ENCODE measurements around the gene OTOG.

OTOG gene

DNA sequence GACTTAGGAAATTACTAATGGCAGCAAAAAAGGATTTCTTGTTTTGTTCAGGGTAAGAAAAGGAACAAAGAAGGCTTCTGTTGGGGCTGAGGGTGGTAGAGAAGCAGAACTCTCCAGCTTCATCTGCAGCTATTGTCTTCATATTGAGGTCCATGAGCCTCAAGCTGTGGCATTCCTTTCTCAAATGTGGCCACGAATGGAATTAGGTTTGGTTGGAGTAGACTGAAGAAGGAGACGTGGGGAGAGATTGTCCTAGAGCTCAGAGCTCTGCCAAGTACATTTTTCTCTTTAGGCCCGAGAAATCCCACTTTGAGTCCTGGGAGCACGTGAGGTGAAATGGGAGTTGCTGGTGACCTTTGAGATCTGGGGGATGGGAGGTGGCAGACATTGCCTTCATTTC, 146.5 kb downstream of the OTOG start:
- Histone ChIP-seq H3K4me3 (replicated peaks; ENCODE audit: insufficient read depth, low read length) (no peak overlapping the region), H3K27me3 (ENCODE audit: insufficient read depth, poor library complexity, severe bottlenecking) (peaks cover 44% of the 10 kb centered on the region), H3K27ac (replicated peaks) (no peak overlapping the region)
- no peak for TF ChIP-seq GABPA (IDR thresholded peaks at IDR 0.05; ENCODE audit: low read depth)
- TF ChIP-seq SPI1 (IDR thresholded peaks at IDR 0.05; ENCODE audit: borderline replicate concordance, low read depth) = no peak
- TF ChIP-seq, protein P1, sequence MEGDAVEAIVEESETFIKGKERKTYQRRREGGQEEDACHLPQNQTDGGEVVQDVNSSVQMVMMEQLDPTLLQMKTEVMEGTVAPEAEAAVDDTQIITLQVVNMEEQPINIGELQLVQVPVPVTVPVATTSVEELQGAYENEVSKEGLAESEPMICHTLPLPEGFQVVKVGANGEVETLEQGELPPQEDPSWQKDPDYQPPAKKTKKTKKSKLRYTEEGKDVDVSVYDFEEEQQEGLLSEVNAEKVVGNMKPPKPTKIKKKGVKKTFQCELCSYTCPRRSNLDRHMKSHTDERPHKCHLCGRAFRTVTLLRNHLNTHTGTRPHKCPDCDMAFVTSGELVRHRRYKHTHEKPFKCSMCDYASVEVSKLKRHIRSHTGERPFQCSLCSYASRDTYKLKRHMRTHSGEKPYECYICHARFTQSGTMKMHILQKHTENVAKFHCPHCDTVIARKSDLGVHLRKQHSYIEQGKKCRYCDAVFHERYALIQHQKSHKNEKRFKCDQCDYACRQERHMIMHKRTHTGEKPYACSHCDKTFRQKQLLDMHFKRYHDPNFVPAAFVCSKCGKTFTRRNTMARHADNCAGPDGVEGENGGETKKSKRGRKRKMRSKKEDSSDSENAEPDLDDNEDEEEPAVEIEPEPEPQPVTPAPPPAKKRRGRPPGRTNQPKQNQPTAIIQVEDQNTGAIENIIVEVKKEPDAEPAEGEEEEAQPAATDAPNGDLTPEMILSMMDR (IDR thresholded peaks at IDR 0.05; ENCODE audit: insufficient read depth, low read length) = no peak
- TF ChIP-seq POLR2AphosphoS5 (IDR thresholded peaks at IDR 0.05; ENCODE audit: low read depth) = no peak
- TF ChIP-seq, protein P2, sequence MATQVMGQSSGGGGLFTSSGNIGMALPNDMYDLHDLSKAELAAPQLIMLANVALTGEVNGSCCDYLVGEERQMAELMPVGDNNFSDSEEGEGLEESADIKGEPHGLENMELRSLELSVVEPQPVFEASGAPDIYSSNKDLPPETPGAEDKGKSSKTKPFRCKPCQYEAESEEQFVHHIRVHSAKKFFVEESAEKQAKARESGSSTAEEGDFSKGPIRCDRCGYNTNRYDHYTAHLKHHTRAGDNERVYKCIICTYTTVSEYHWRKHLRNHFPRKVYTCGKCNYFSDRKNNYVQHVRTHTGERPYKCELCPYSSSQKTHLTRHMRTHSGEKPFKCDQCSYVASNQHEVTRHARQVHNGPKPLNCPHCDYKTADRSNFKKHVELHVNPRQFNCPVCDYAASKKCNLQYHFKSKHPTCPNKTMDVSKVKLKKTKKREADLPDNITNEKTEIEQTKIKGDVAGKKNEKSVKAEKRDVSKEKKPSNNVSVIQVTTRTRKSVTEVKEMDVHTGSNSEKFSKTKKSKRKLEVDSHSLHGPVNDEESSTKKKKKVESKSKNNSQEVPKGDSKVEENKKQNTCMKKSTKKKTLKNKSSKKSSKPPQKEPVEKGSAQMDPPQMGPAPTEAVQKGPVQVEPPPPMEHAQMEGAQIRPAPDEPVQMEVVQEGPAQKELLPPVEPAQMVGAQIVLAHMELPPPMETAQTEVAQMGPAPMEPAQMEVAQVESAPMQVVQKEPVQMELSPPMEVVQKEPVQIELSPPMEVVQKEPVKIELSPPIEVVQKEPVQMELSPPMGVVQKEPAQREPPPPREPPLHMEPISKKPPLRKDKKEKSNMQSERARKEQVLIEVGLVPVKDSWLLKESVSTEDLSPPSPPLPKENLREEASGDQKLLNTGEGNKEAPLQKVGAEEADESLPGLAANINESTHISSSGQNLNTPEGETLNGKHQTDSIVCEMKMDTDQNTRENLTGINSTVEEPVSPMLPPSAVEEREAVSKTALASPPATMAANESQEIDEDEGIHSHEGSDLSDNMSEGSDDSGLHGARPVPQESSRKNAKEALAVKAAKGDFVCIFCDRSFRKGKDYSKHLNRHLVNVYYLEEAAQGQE (IDR thresholded peaks at IDR 0.05; ENCODE audit: insufficient replicate concordance, low read depth) = no peak
- DNase-seq (ENCODE audit: low read depth in 1 of 2, low spot score in 1 of 2) = no peak

DNA sequence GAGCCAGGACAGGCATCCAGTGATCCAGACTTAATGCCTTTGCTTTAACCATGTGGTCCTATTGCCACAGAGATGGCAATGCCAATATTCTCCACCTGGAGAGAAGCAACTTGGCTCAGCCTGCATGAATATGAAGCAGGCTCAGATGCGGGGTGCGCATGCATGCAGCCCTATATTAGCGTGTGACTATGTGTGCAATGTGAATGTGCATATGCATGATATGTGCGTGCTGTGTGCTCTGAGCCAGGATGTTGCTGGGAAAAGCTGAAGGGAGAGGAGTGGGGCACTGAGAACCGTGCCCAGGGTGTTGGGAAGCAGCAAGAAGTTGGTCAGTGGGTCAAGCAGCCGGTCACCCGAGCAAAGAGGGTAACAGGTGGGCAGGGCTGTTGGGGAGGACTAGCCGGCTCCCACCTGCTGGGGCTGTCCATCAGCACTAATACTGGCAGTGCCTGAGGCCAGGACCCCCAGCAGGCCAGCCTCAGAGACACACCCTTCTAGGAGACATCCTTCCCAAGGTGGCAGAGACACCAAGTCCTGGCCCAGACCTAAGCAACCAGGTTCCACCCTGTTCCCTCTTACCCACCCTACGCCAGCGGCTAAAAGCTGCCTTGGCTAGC, 147.5 kb downstream of the OTOG start:
- Histone ChIP-seq H3K27ac (replicated peaks) (no peak overlapping the region), H3K4me3 (replicated peaks; ENCODE audit: insufficient read depth, low read length) (no peak overlapping the region), H3K27me3 (ENCODE audit: insufficient read depth, poor library complexity, severe bottlenecking) (peaks cover 44% of the 10 kb centered on the region)
- no peak for TF ChIP-seq SPI1 (IDR thresholded peaks at IDR 0.05; ENCODE audit: borderline replicate concordance, low read depth)
- TF ChIP-seq, protein P1 (IDR thresholded peaks at IDR 0.05; ENCODE audit: insufficient read depth, low read length) = no peak
- TF ChIP-seq POLR2AphosphoS5 (IDR thresholded peaks at IDR 0.05; ENCODE audit: low read depth) = no peak
- TF ChIP-seq, protein P2 (IDR thresholded peaks at IDR 0.05; ENCODE audit: insufficient replicate concordance, low read depth) = no peak
- no peak for TF ChIP-seq GABPA (IDR thresholded peaks at IDR 0.05; ENCODE audit: low read depth)
- no peak for DNase-seq (ENCODE audit: low read depth in 1 of 2, low spot score in 1 of 2)

DNA sequence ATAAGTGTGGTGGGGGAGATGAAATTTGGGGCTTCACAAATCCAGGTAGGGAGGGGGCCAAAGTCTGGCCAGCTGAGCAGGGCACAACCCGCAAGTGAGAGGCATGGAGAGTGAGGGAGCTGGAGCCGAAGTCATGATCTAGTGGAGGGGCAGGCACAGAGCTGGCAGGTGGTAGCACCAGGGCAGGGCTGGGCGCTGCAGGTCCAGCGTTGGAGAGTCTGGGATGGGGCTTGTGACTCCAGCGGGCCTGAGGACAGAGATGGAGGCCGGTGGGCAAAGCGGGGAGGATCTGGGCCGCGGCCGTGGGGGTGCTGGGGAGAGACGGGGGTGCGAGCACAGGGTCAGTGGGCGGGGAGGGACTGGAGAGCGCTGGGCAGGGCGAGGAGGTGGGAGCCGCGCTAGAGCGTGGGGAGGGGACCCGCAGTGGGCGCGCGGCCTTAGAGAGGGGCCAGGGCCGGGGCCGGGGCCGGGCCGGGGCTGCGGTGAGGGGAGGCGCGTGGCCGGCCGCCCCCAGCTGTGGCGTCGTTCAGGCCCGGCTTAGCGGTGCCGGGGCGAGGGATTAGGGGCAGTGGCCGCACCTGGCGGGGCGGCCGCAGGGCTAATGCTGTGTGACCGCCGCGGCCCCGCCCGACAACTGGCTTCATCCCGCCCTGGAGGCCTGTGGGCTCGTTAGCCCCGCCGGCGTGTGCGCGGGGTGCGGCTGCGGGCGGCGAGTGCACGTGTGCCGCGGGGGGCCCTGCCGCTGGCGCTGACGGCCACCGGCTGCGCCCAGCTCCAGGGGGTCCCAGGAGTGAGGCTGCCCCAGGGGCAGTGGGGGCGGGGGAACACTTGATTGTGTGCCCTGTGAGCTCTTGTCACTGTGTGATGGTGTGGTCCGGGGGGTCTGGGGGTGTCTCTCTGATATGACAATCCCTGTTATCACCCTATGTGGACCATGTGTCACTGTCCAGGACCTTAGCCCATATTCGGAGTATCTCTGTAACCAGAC, 148.7 kb downstream of the OTOG start:
- no peak for TF ChIP-seq POLR2AphosphoS5 (IDR thresholded peaks at IDR 0.05; ENCODE audit: low read depth)
- TF ChIP-seq, protein P2 (IDR thresholded peaks at IDR 0.05; ENCODE audit: insufficient replicate concordance, low read depth) = no peak
- TF ChIP-seq GABPA (IDR thresholded peaks at IDR 0.05; ENCODE audit: low read depth) = no peak
- TF ChIP-seq SPI1 (IDR thresholded peaks at IDR 0.05; ENCODE audit: borderline replicate concordance, low read depth) = no peak
- TF ChIP-seq, protein P1 (IDR thresholded peaks at IDR 0.05; ENCODE audit: insufficient read depth, low read length) = no peak
- H3K27ac ChIP-seq (replicated peaks) = no peak overlapping the region
- DNase-seq (ENCODE audit: low read depth in 1 of 2, low spot score in 1 of 2) = no peak
- peaks cover 39% of the 10 kb centered on the region for H3K27me3 ChIP-seq (ENCODE audit: insufficient read depth, poor library complexity, severe bottlenecking)
- no peak overlapping the region for H3K4me3 ChIP-seq (replicated peaks; ENCODE audit: insufficient read depth, low read length)

All from HL-60 (cell line).